Stimulated activated CD8-positive, alpha-beta memory T cell treated with anti-CD3 and anti-CD28 coated beads, Interleukin-12 subunit alpha, Interleukin-12 subunit beta, amount 100 ng/mL, for 4 hours (primary cell): ENCODE data around the gene GLIPR1L1.
"Not testable (repeated sequence)": the region's sequence is repeated elsewhere in the genome, so short reads cannot be mapped to it uniquely, and the experiment has no call there.

ENCODE experiments used
- DNase-seq: peaks from one replicate; pipeline ENCODE4 v3.0.0-alpha.2; 2020; ENCODE audit warnings: low read depth

Gene GLIPR1L1, protein sequence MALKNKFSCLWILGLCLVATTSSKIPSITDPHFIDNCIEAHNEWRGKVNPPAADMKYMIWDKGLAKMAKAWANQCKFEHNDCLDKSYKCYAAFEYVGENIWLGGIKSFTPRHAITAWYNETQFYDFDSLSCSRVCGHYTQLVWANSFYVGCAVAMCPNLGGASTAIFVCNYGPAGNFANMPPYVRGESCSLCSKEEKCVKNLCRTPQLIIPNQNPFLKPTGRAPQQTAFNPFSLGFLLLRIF

DNA sequence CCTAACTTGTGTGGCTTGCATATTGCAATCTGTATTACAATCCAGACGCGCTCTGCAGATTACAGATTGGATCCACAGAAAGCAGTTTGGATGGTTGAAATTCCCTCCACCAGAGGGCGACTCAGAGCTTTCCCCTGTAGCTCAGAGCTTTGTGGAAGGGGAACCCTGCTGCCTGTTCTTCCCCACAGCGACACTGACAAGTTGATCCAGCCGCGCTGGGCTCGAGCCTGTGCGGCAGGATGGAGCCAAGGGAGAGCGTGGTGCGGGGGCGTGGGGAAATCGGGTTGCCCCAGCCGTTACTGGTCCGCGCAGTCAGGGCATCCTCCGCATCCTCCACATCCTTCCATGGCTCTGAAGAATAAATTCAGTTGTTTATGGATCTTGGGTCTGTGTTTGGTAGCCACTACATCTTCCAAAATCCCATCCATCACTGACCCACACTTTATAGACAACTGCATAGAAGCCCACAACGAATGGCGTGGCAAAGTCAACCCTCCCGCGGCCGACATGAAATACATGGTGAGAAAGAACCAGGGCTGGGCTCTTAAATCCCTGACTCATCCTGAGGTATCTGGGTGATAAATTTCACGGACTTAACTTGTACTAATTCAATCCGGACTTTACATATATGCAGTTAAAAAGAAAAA, at the start of gene GLIPR1L1:
TSS of gene GLIPR1L1 (plus strand) at position 287 of the 647 bp plus-strand sequence. CDS start at position 346, 59 bp downstream.
- peak; percentile 54 for DNase-seq

DNA sequence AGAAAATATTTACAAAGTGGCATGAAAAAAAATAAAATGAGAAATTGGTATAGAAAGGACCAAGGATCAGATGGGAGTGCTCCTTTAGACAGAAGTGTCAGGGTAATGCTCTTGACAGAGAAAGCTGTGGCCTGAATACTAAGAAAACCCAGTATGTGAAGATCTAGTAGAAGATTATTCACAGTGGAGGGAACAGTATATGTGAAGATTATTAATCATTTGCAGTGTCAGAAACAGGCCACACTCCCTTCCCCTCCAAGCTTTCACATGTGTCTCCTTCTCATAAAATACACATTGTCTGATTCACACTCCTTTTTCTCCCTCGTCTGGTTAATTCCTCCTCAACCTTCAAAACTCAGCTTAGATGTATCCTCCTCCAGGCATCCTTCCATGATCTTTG, 45.6 kb upstream of the GLIPR1L1 start:
- DNase-seq = no peak

DNA sequence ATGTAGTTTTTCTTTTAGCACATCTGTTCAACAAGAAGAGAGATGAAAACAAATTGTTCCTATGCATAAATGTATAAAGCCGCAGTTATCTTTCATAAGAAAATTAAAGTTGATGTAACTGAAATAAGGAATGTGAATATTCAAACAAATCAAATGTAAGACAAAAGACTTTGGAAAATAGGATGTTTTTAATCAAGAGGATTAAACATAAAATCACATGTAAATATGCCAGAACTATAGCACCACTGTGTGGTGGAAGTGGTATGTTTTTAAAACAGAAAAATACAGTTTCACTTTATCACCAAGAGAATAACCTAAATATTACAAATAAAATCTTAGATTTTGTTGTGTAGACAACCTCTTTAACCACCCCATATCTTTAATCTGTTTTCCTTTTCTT, 44.7 kb upstream of the GLIPR1L1 start:
- no peak for DNase-seq

DNA sequence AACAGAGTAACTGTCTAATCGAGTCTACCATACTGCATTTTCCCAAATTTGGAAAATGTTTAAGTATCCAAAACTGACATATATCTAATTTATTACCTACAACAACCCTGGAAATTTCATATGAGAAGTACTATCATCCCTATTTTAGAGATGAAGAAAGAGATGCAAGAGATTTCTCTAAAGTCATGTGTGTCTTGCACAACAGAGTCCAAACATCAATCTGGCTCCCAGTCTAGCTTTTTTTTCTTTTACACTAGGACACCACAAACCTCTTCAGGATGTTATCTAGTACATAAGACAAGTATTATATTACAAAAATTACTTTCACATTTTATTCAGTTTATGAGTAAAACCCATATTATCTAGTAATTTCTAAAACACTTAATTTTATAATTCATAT, 43.5 kb upstream of the GLIPR1L1 start:
- DNase-seq = no peak

DNA sequence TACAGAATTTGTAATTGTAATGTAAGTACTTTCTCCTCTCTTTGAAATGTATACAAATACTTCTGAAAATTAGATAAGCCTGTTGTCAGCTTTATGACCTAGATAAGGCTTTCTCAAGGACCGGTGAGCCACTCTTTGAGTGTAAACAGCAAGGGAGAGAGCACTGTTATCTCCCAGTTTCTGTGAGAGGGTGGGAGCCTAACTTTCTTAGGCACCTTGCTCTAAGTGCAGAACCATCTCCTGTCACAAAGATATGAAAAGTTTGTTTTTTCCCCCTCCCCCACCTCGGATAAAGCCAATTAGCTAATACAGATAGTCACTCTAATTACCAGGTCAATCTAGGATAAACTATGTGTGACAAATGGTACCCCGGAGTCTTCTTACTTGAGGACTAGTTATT, 40.1 kb upstream of the GLIPR1L1 start:
- DNase-seq = no peak

DNA sequence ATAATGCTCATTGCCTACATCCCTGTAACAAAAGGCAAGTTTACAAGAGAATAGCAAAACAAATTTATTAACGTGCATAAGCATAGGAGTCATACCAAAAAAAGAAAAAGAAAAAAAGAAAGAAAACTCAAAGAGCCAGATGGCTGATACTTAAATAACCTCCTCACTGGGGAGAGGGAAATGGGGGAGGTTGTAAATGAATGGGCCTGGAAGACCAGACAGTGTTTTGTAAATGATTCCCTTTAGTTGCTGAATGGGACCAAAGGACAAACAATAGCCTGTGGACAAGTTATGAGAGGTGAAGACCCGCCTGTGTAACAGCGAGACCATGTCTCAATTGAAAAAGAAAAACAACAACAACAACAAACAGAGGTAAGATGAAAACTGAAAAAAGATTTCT, 39.7 kb upstream of the GLIPR1L1 start:
- no peak for DNase-seq

DNA sequence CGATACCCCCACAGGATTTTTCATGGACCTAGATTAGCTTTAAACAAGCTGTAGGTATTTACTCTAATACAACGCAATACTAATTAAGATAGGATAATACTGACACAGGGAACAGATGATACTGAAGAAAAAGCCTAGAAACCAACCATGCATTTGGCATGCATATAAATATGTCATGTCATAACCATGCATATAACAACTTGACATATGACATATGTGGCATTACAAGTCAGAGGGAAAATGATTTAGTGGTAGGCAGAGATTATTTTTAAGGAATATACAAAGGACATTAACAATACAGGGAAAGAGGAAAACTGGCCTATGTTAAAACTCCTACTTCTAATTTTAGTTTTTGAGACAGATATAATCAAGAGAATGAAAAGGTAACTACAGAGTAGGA, 32.2 kb upstream of the GLIPR1L1 start:
- no peak for DNase-seq

DNA sequence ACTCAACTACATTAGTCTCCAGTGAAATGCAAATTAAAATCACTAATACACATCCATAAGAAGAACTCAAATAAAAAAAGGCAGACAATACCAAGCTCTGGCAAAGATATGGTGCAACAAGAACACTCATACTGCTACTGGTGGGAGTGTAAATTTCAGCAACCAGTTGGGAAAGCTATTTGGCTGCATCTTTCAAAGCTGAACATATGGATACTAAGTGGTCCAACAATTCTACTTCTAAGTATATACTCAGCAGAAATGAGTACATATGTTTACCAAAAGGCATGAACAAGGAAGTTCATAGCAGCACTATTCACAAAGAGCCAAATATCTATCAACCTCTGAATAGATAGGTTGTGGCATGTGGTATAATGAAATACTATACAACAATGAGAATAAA, 31.7 kb upstream of the GLIPR1L1 start:
- DNase-seq = no peak

DNA sequence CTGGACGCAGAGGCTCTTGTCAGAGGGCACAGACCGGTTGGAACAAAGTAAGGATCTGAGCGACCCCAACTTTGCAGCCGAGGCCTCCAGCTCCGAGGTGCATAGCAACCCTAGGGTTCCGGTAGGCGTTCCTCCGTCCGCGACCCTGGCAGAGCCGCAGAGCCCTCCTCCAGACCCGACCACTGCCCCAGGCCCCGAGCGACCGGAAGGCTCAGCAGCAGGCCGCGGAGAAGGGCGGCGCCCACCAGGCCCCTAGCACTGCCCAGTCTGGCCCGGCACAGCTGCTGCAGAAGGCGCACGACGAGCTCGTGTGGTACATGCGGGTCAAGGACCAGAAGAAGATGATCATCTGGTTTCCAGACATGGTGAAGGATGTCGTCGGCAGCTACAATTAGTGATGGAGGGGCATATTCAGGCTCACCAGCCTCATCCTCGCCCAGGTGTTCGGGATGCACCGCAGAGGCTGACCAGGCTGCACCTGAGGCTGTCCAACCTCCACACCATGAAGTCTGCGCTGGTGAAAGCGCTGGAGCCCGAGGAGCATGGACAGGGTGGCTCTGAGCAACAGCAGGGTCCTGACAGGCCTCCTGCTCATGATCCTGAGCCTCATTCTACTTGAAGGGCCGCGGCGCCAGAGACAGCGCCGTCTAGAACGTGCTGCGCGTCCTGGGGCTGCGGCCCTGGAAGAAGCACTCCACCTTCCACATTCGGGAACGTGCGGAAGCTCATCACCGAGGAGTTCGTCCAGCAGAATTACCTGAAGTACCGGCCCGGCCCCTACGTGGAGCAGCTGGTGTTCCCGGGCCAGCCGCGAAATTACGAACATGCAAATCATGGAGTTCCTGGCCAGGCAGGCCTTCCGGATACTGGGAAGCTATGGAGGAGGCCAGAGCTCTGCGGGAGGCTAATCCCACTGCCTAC, 28.8 kb upstream of the GLIPR1L1 start:
- no peak for DNase-seq

DNA sequence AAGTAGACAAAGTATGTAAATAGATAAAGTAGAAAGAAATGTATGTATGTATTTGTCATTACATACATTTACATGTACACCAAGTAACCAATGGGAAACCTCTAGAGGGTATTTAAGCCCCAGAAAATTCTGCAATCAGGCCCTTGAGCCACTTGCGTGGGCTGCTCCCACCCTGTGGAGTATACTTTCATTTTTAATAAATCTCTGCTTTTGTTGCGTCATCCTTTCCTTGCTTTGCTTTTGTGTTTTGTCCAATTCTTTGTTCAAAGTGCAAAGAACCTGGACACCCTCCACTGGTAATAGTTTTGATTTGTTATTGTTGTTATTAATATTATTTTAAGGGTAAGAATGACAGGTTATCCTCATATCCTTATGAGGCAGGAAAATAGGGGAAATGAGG, 26.2 kb upstream of the GLIPR1L1 start:
- DNase-seq = no peak

DNA sequence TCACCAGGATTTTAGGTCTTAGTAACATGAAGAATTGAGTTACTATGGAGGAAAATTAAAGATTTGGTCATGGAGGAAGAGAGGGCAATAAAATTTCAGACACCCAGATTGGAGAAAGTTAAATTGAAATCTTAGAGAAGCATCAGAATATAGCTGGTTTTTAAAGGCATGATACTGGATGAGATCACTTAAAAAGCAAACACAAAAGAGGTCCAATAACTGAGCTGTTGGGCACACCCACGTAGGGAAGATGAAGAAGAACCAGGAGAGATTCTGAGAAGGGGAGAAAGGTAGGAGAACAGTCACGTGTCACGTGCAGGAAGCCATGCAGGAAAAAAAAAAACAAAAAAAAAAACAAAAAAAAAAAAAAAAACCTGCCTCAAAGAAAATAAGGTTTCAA, 23.1 kb upstream of the GLIPR1L1 start:
- DNase-seq = no peak

DNA sequence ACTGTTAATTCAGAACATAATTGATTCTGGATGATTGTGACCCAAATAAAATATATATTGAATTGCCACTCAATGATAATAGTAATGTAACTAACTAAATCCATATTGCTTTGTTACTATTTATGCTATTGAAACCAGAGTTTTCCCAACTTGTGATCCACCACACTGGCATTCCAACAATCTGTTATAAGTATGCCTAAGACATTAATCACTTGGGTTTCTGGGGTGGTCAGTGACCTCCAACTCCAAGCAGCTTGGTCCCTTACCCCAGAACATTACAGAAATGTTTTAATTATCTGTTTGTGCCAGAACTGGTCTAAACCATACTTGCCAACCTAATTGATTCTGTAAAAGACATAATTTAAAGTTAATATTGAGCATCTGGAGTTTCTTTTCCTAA, 19.0 kb upstream of the GLIPR1L1 start:
- no peak for DNase-seq

DNA sequence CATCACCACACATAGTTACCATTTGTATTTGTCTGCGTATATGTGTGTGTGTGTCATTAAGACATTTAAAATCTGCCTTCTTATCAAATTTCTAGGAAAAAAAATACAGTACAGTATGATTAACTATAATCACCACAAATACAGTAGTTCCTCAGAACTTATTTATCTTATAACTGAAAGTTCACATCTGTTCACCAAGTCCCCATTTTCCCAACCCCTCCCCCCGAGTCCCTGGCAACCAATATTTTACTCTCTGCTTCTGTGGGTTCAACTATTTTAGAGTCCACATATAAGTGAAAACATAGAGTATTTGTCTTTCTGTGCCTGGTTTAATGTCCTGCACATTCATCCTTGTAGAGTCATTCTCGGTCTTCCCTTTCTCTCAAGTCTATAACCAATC, 16.7 kb upstream of the GLIPR1L1 start:
- DNase-seq = no peak

DNA sequence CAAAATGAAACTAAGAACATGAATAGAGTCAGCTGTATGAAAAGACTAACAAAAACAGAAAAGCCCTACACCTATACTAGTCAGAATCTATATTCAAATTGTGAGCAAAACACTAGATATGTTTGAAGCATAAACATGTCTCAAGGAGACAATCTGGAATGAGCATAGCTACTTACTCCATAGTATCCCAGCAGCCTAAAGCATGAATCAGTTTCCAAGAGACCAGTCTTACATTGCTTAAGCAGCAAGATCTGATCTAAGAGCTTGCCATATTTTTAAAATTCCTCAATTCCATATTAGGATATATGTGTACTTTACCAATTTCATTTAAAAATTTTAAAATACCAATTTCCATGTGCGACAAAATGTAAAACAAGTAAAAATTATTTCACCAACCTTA, 12.0 kb upstream of the GLIPR1L1 start:
- DNase-seq = no peak

DNA sequence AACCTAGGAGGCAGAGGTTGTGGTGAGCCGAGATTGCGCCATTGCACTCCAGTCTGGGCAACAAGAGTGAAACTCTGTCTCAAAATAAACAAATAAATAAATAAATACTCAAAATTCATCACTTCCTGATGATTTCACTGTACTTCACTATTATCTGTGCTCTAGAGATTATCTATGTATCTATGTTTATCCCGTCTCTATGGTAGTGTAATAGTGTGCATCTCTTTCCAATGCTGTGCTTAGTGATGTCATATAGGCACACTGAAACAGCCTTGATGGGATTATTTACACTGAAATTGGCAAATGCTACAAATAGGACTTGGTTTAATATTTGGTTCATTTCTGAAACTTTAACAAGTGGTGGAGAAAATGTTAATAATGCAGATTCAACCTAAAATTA, 10.8 kb upstream of the GLIPR1L1 start:
- DNase-seq = no peak

DNA sequence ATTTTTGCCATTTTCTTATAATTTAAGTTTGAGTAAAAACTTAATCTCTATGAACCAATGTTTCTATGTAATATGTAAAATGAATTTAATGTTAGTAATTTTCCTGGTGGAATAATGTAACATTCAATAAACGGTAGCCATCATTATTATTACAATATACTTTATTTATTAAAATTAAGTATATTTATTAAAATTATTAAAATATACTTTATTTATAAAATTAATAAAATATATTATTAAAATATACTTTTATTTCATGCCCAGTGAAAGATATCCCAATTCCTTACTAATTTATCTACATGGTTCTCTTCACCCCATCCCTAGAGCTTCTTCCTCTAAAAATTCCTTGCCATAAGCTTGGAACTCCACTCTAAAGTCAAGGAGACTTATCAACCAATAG, 6.8 kb upstream of the GLIPR1L1 start:
- no peak for DNase-seq

DNA sequence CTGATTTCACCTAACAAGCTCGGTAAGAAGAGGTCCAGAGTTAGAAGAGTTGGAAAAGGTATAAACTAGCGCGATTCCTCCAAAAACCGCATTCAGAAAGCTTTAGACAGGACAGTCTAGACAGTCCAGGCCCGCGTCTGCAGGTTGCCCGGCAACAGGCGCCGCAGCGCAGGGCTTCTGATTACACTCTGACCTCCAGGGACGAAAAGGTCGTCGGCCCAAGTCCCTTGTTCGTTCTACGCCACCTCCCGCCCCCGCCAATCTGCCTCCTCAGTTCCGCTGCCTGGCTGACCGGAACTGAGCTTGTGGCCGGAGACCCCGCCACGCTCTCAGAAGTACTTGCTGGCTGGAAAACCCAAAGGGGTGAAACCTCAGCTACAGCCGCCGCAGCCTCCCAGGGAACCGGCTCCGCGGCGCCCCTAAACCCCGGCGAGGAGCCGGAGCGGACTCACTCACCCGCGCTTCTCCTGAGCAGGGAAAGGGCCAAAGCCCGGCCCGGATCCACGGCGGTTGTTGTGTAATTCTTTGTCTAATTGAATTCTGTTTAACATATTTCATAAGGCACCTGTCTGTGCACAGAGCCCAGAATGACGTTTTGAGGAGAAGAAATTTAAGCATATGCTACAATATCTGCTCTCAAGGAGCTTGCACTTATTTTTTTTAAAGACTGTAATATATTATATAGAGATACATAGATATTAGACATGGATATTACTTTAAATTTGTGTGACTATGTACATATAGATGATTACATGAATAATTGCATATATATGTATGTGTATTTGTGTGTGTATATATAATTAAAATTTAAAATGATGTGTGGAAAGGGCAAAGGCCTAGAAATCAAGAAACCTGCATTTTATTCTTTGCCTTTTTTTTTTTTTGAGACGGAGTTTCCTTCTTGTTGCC, 4.3 kb upstream of the GLIPR1L1 start, which contains the start of gene CAPS2:
TSS of gene CAPS2 (minus strand) at position 407 of the 909 bp plus-strand sequence. CDS start 3,826 bp downstream, outside the sequence.
- peak; percentile 24 for DNase-seq

DNA sequence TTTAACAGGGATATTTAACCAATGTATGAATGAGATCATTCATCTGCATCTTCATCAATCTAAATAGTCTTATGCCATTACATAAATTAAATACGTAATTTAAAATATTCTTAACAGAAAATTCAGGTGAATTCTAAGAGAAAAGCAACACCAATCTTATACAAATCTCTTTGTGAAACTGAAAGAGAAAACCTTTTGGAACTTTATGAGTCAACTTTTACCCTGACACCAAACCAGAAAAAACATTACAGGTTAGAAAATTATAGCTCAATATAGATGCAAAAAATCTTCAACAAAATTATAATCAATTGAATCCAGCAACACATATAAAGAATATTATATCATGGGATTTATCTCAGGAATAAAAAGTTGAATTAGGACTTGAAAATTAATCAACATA, 3.4 kb downstream of the GLIPR1L1 start:
- no peak for DNase-seq

DNA sequence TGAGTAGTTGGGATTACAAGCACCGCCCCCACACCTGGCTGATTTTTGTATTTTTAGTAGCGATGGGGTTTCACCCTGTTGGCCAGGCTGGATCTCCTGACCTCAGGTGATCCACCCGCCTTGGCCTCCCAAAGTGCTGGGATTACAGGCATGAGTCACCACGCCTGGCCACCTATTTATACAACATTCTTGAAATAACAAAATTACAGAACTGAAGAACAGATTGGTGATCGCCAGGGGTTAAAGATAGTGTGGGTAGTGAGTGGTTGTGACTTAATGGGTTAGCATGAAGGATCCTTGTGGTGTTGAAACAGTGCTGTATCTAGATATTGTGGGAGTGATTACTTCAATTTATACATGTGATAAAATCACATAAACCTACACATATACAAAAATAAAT, 7.4 kb downstream of the GLIPR1L1 start:
- no peak for DNase-seq

DNA sequence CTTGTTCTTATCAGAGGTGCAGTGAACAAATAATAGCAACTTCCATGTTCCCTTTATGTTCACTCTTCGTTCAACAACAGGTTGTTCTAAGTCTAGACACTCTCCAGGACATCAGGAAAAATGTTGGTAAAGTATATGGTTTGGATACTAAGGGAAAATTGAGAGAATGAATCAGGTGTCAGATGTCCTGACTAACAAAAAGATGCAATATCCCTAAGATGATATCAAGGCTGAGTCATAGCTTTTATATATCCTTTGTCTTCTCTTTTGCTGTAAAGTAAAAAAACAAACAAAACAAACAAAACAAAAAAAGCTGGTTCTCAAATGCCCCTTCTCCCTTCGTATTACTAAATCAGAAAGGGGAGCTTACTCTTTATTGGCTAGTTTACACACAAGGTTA, 11.1 kb downstream of the GLIPR1L1 start:
- DNase-seq = no peak

DNA sequence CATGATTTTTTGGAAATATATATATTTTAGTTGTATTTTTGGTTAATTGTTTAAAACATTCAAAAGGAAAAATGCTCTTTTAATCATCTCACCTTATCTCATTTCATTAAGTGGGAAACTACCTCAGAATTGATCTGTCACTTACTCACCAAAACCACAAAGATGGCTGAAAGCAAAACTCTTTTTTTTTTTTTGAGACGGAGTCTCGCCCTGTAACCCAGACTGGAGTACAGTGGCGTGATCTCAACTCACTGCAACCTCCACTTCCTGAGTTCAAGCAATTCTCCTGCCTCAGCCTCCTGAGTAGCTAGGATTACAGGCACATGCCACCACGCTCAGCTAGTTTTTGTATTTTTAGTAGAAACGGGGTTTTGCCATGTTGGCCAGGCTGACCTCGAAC, 11.7 kb downstream of the GLIPR1L1 start:
- DNase-seq = not testable (repeated sequence)

DNA sequence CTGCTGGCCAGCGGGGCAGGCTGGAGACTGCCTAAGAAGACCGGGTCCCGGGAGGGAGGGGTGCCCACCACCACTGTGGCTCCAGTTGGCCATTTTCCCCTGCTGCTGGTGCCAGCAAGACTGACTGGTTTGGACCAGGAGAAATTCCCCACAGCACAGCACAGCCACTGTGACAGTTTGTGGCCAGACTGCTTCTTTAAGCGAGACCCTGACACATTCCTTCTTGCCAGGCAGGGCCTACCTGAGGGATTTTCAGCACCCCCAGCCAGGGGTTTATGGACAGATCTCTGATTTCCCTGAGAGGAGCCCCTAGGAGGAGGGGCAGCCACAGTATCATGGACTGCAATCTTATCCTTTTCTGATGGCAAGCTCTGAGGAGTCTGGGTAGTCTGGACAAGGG, 15.5 kb downstream of the GLIPR1L1 start:
- no peak for DNase-seq
